Measurements from ENCODE around the gene TSPAN9. TPM values are rescaled to one million over a fixed set of nuclear protein-coding genes. Genes with fewer than 3 reads are reported as not detected.

TSPAN9 gene
- total RNA-seq, 8 experiments from 2014 or later, result 7.9 to 35.6 (median 13.5) TPM

DNA sequence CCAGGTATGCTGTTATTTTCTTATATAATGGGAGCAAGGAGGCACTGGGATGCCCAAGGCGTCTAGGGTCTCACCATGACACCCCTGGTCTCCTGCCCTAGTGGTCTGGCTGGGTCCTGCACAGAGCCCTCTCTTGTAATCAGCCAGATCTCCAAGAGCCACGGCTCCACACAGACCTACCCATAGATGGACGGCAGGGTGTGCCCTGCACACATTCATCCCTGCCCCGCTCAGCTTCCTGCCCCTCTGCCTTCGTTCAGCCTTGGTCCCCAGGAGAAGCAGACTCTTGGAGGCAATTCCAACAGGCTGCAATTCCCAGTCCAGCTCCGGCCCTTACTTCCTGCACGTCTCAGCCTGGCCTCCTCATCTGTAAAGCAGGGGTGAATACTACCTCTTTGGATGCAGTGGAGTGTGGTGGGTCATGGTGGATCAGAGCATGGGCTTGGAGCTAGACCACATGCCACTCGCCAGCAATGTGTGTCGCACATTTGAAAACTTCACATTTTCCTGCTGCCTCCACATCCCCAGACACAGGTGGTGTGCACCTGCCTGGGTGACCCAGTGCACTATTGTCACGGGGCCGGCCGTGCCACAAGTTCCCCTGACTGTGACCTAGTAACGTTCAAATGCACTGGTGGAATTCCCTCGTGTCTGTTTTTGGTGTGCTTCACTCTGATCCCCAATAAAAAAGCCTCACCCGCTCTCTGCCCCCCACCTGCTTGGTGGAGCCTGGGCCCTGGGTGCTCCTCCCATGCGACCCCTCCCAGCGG lies 242.7 kb downstream of the TSPAN9 start:
- peak in 5 of 8 experiments; percentile 12 to 86 (median 38) for ATAC-seq (replicated peaks in 6 of 8)
- in situ Hi-C loops (cut with MboI; ENCODE audit: low pct_unique_long_range_greater_than_20kb in 2 of 9, low sequenced_read_pairs in 9 of 9, unreplicated experiment in 9 of 9), result loop anchor here in 5 of 9 experiments (25.0 kb wide), 3 partner anchors 167 to 467 kb away; partner anchors contain the start of gene PRMT8 (in 1 of the 5)
- 18 to 96% (median 47%) methylated on average over 1 to 7 of the region's 17 CpGs; no CpG with 5 or more reads in 3 of the 10 experiments for WGBS, 10 experiments
- Histone ChIP-seq H3K4me3 (no peak overlapping the region), H3K27ac (no peak overlapping the region), H3K4me1 (replicated peaks in 1 of 2) (peaks cover 8% of the 10 kb centered on the region in 2 donors)

DNA sequence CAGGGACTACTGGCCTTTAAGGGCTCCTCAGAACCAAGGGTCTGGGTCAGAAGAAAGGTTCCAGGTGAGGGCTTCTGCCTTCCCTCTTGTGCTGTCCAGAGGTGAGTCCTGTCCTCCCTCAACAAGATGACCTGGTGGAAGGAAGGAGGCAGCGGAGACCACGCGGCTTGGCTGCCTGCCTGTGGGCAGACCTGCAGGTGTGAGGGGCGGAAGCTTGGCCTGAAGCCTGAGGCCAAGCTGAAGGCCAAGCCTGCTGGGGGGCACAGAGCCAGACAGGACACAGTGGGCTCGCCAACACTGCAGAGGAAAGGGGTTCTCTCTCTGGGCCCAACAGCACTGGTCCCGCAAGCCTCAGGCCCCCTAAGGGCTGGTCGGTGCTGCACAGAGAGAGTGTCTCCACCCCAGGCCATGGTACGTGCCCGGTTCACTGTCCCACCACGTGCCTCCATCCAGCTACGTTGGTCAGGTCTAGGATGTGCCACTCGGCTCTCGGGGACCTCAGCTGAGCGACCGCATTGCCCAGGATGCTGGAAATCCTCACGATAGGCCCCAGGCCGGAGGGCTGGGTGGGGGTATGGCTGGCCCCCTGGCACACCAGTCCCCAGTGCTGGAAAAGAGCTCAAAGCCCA lies 243.8 kb downstream of the TSPAN9 start:
- no peak overlapping the region for H3K4me3 ChIP-seq
- peaks cover 0 to 4% of the 10 kb centered on the region in 2 donors for H3K4me1 ChIP-seq (replicated peaks in 1 of 2)
- in situ Hi-C loops (cut with MboI; ENCODE audit: low pct_unique_long_range_greater_than_20kb in 2 of 9, low sequenced_read_pairs in 9 of 9, unreplicated experiment in 9 of 9), result loop anchor here in 5 of 9 experiments (25.0 kb wide), 3 partner anchors 166 to 466 kb away; partner anchors contain the start of gene PRMT8 (in 1 of the 5)
- no peak for ATAC-seq (replicated peaks in 6 of 8)
- 64 to 94% (median 84%) methylated on average over 2 to 9 of the region's 17 CpGs; no CpG with 5 or more reads in 5 of the 10 experiments for WGBS, 10 experiments
- H3K27ac ChIP-seq, result no peak overlapping the region

DNA sequence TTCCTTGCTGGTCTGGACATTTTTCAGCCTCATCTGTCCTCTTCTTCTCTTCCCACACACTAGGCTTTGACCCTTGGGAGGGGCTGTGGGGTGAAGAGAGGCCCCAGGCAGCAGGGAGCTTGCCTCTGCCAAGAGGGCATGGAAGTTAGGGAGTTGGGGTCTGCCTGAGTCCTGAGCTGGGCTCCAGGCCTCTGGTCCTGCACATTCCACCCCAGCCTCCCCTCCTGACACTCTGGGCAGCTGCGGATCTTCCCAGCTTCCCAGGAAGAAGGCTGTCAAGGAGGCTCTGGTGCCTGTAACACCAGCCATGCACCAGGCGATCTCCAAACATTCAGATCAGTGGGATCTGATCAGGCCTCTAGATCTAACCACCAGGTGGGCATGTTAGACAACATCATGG lies 244.7 kb downstream of the TSPAN9 start:
- in situ Hi-C loops (cut with MboI; ENCODE audit: low pct_unique_long_range_greater_than_20kb in 2 of 9, low sequenced_read_pairs in 9 of 9, unreplicated experiment in 9 of 9), result loop anchor here in 5 of 9 experiments (25.0 kb wide), 3 partner anchors 165 to 465 kb away; partner anchors contain the start of gene PRMT8 (in 1 of the 5)
- no peak overlapping the region for H3K27ac ChIP-seq
- 60 to 100% (median 90%) methylated on average over 1 of the region's 2 CpGs; no CpG with 5 or more reads in 6 of the 10 experiments for WGBS, 10 experiments
- ATAC-seq (replicated peaks in 6 of 8), result no peak
- no peak overlapping the region for H3K4me3 ChIP-seq
- H3K4me1 ChIP-seq (replicated peaks in 1 of 2), result peaks cover 0 to 11% of the 10 kb centered on the region in 2 donors

DNA sequence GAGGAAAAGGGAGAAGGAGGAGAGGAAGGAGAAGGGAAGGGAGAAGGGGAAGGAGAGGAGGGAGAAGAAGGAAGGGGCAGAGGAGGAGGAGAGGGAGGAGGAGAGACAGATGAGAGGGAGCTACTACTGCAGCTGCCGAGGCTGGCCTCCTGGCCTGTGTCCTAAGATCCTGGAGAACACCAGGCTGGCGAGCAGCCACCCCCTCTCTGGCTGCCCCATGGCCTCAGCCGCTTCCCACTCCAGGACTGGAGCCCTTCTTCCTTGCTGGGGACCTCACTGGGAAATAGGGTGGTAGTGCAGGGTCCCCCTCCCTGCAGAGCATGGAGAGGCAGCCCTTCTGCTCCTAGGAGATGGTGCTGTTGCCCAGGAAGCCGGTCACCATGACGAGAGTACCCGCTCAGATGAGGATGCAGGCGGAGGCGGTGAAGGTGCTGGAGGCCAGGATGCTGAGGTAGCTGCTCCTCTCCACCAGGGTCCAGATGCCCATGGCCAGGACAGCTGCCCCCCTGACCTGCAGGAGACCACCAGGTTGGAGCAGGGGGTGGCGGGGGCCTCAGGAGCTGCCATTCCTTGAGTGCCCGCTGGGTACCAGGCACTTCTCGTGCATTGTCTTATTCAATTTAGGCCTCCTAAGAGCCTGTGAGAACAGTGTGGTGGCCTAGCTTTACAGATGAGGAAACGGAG lies 246.0 kb downstream of the TSPAN9 start:
- in situ Hi-C loops (cut with MboI; ENCODE audit: low pct_unique_long_range_greater_than_20kb in 2 of 9, low sequenced_read_pairs in 9 of 9, unreplicated experiment in 9 of 9), result loop anchor here in 5 of 9 experiments (25.0 kb wide), 3 partner anchors 164 to 464 kb away; partner anchors contain the start of gene PRMT8 (in 1 of the 5)
- H3K4me1 ChIP-seq (replicated peaks in 1 of 2), result peaks cover 0 to 11% of the 10 kb centered on the region in 2 donors
- H3K27ac ChIP-seq, result no peak overlapping the region
- ATAC-seq (replicated peaks in 6 of 8), result peak in 1 of 8 experiments; percentile 51
- WGBS, 10 experiments, result 7 to 100% (median 83%) methylated on average over 1 to 5 of the region's 12 CpGs; no CpG with 5 or more reads in 2 of the 10 experiments
- no peak overlapping the region for H3K4me3 ChIP-seq

DNA sequence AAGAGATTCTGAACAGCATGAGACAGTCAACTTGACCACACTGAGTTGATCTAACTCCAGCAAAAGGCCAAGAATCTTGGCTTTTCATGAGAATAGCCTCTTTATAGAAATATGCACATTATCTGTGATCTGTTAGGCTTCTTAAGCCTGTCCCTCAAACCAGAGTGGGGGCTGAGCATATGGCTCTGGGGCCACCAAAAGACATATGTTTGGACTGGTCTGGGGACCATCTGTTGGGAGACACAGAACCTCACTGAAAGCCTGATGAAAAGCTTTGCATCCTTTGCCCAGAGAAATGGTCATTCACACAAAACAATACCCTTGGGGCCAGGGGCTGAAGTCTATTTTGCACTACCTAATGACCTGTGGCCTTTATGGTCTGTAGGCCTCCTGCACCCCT lies 248.6 kb downstream of the TSPAN9 start:
- ATAC-seq (replicated peaks in 6 of 8), result peak in 1 of 8 experiments; percentile 9

DNA sequence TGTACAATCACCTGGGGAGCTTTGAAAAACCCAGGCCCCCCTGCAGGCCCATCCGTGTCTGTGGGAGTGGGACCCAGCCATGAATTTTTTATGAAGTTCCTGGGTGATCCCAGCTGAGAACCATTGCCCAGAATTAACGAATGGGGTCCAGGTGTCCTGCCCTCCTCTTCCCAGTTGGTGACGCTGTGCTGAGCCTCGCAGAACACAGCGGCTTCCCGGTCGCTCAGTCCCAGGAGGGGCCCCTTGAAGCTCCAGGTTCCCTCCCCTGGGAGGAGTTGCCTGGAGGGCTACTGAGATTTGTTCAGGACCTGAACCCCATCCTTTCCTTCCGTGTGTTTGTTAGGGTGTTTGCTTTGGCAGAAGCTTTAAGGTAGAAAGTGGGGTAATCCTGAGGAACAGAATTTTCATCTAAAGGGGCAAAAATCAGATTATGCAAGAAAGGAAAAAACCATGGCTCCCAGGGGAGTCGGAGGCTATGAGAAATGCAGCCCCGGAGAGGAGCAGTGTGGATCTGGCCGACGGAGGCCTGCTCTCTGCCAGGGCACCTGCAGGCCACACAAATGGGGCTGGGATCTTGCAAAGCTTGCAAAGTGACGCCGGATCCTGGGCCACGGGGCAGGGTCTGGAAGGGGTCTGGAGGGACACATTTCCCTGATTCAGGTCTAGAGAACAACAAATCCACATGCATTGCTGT lies 249.1 kb downstream of the TSPAN9 start:
- peak in 3 of 8 experiments; percentile 57 to 76 (median 75) for ATAC-seq (replicated peaks in 6 of 8)
- WGBS, 10 experiments, result 54 to 83% (median 63%) methylated on average over 3 to 8 of the region's 15 CpGs; no CpG with 5 or more reads in 4 of the 10 experiments
- Histone ChIP-seq H3K4me1 (replicated peaks in 1 of 2) (peaks cover 0 to 11% of the 10 kb centered on the region in 2 donors), H3K27ac (no peak overlapping the region), H3K4me3 (no peak overlapping the region)
- in situ Hi-C loops (cut with MboI; ENCODE audit: low pct_unique_long_range_greater_than_20kb in 2 of 9, low sequenced_read_pairs in 9 of 9, unreplicated experiment in 9 of 9), result loop anchor here in 3 of 9 experiments (25.0 kb wide), 3 partner anchors 311 to 461 kb away; no protein-coding TSS in a partner anchor

More for the DNA sequence above, 248.6 kb downstream of the TSPAN9 start:
- in situ Hi-C loops (cut with MboI; ENCODE audit: low pct_unique_long_range_greater_than_20kb in 2 of 9, low sequenced_read_pairs in 9 of 9, unreplicated experiment in 9 of 9), result loop anchor here in 3 of 9 experiments (25.0 kb wide), 3 partner anchors 312 to 462 kb away; no protein-coding TSS in a partner anchor
- no peak overlapping the region for H3K27ac ChIP-seq
- H3K4me3 ChIP-seq, result no peak overlapping the region
- peaks cover 0 to 11% of the 10 kb centered on the region in 2 donors for H3K4me1 ChIP-seq (replicated peaks in 1 of 2)

DNA sequence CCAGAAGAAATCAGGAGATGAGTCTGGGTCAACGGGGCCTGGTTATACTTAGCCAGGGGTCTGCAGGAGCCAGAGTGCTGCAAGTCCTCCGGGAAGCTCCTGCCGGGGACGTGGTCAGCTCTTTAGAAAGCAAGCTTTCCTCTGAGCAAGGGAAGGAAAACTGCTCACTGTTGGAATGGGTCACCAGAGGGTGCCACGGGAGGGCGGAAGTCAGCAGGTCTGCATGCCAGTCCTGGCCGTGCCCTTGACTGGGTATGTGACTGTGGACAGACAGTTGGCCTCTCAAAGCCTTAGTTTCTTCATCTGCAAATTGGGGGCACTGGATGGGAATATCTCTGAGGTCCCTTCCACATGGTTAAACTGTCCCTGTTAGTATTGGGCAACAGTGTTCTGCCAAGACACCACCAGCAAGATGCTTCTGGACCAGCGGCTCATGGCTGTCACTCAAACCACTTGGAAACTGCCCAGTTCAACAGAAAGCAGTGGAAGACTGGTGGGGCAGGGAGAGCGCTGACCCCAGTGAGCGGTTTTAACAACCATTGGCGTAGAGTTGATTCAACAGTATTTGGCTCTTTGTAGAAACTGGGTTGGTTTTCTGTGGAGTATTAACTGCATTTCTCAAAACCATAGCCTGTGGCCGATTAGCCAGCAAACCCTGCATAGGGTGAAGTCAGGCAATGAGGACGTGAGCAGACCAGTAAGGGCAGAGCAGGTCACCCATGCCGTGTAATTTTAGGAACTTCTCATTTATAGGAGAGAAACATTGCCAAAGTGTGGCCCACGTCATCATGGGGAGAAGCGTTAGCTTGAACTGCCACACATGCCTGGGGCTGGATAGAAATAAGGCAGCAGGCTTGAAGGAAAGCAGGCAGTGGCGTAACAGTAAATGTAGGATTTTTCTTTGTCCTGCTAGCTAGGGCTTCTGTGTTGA lies 249.9 kb downstream of the TSPAN9 start:
- 25 to 95% (median 67%) methylated on average over 1 to 12 of the region's 17 CpGs for WGBS, 10 experiments
- Histone ChIP-seq H3K27ac (no peak overlapping the region), H3K4me3 (no peak overlapping the region), H3K4me1 (replicated peaks in 1 of 2) (peaks cover 0 to 11% of the 10 kb centered on the region in 2 donors)
- no peak for ATAC-seq (replicated peaks in 6 of 8)
- in situ Hi-C loops (cut with MboI; ENCODE audit: low pct_unique_long_range_greater_than_20kb in 2 of 9, low sequenced_read_pairs in 9 of 9, unreplicated experiment in 9 of 9), result loop anchor here in 3 of 9 experiments (25.0 kb wide), 3 partner anchors 310 to 460 kb away; no protein-coding TSS in a partner anchor

DNA sequence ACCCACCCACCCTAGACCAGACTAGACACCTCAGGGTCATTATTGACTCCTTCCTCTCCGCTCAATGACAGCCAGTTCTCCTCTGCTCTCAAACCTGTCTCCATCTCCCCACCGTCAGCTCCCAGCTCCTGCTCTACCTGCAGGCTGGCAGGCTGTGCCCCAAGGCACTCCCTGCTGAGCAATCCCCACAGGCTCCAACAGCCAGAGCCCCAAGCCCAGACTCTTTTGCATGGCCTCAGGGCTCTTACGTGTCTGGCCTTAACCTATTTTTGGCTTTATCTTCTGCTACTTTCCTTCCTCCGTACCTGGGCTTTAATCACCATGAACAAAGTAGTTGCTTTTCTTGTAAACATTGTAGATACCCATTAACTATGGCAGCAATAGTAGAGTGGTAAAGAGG lies 250.9 kb downstream of the TSPAN9 start:
- peaks cover 0 to 11% of the 10 kb centered on the region in 2 donors for H3K4me1 ChIP-seq (replicated peaks in 1 of 2)
- WGBS, 10 experiments, result 42 to 100% (median 86%) methylated on average over 1 to 3 of the region's 4 CpGs; no CpG with 5 or more reads in 3 of the 10 experiments
- no peak overlapping the region for H3K4me3 ChIP-seq
- no peak overlapping the region for H3K27ac ChIP-seq
- ATAC-seq (replicated peaks in 6 of 8), result no peak
- in situ Hi-C loops (cut with MboI; ENCODE audit: low pct_unique_long_range_greater_than_20kb in 2 of 9, low sequenced_read_pairs in 9 of 9, unreplicated experiment in 9 of 9), result loop anchor here in 3 of 9 experiments (25.0 kb wide), 3 partner anchors 309 to 459 kb away; no protein-coding TSS in a partner anchor

DNA sequence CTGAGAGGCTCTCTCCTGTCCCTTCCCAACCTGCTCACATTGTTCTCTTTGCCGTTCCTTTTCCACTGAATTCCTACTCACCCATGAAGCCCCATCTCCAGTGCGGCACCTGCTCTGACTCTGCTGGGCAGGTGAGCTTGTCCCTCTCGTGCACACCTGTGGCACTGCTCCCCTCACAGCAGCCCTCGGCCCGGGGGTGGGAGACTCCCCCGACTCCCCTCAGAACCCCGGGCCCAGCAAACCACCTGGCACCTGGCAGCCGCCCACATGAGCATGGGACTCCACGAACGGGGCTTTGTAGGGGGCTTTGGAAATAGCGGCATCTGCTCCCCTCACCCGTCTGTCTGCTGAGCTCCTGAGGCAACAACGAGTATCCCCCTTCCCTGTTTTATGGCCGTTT lies 251.4 kb downstream of the TSPAN9 start:
- WGBS, 10 experiments, result 20 to 95% (median 86%) methylated on average over 1 to 5 of the region's 14 CpGs; no CpG with 5 or more reads in 4 of the 10 experiments
- no peak overlapping the region for H3K27ac ChIP-seq
- in situ Hi-C loops (cut with MboI; ENCODE audit: low pct_unique_long_range_greater_than_20kb in 2 of 9, low sequenced_read_pairs in 9 of 9, unreplicated experiment in 9 of 9), result loop anchor here in 3 of 9 experiments (25.0 kb wide), 3 partner anchors 309 to 459 kb away; no protein-coding TSS in a partner anchor
- ATAC-seq (replicated peaks in 6 of 8), result no peak
- no peak overlapping the region for H3K4me3 ChIP-seq
- peaks cover 0 to 14% of the 10 kb centered on the region in 2 donors for H3K4me1 ChIP-seq (replicated peaks in 1 of 2)

DNA sequence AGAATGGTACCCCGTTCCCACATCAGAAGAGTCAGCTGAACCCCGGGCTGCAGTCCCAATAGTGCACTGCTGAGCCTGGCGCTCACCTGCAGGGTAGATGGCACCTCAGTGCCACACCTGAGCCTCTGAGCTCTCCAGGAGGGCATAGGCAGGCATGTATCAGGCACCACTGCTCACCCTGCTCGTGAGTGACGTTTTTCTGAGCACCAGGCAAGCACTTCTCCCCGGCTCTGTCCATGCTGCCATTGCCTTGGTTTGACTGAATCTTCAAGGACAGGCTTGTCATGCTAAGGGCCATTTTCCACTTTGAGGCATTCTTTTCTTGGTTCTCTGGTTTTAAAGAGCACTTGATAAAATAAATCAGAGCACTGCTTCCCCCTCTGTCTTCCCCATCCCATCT lies 252.2 kb downstream of the TSPAN9 start:
- ATAC-seq (replicated peaks in 6 of 8), result no peak
- Histone ChIP-seq H3K4me1 (replicated peaks in 1 of 2) (peaks cover 0 to 17% of the 10 kb centered on the region in 2 donors), H3K27ac (no peak overlapping the region), H3K4me3 (no peak overlapping the region)
- in situ Hi-C loops (cut with MboI; ENCODE audit: low pct_unique_long_range_greater_than_20kb in 2 of 9, low sequenced_read_pairs in 9 of 9, unreplicated experiment in 9 of 9), result loop anchor here in 3 of 9 experiments (25.0 kb wide), 3 partner anchors 308 to 458 kb away; no protein-coding TSS in a partner anchor
- 14 to 100% (median 67%) methylated on average over 1 to 6 of the region's 6 CpGs; no CpG with 5 or more reads in 3 of the 10 experiments for WGBS, 10 experiments

DNA sequence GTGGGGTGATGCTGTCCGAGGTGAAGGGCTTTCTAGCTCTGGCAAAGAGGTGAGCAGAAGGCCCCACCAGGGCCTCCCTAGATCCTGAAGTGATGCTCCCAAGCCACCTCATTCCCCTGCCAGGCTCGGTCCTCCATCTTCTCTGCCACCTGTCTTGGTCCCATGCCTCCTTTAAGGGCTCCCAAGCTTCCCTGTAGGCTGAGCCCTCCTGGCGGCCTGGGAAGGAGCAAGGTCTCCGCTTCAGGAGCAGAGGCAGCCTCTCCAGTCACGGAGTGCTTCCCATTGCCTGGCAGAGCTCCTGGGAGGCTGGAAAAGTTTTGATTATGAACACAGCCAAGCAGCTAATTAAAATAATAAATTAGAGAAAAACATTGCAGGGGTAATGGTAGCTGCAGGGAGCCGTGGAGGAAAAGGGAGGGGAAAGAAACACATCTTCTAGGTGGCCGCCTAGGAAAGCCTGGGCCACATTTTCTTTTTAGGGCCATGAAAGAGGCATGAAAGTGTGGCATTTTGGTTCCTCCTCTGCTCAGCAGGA lies 253.9 kb downstream of the TSPAN9 start:
- WGBS, 10 experiments, result 20 to 100% (median 81%) methylated on average over 1 to 5 of the region's 7 CpGs; no CpG with 5 or more reads in 2 of the 10 experiments
- no peak overlapping the region for H3K27ac ChIP-seq
- H3K4me1 ChIP-seq (replicated peaks in 1 of 2), result peaks cover under 1 to 15% of the 10 kb centered on the region in 2 donors
- in situ Hi-C loops (cut with MboI; ENCODE audit: low pct_unique_long_range_greater_than_20kb in 2 of 9, low sequenced_read_pairs in 9 of 9, unreplicated experiment in 9 of 9), result loop anchor here in 3 of 9 experiments (25.0 kb wide), 3 partner anchors 306 to 456 kb away; no protein-coding TSS in a partner anchor
- no peak for ATAC-seq (replicated peaks in 6 of 8)
- H3K4me3 ChIP-seq, result no peak overlapping the region

All from motor neuron (in vitro differentiated cells).